IMR-90 (cell line): ENCODE results near the gene KDM2A. TPM values are rescaled to one million over a fixed set of nuclear protein-coding genes. Genes with fewer than 3 reads are reported as not detected.

Experiments
- ATAC-seq: fragments of 200-7000 bp; cut with Tn5 transposase; 2 replicates; pipeline ENCODE4 v1.9.1; 2020; ENCODE audit warnings: low read depth, mild to moderate bottlenecking, moderate library complexity
- BruUV-seq: library from RNA; stranded (reverse); fragments of 400-500 nt; replicated peaks from 2 replicates; lab custom pipeline; 2021; lab: Mats Ljungman, UMichigan
- CTCF ChIA-PET: fragments of 300-600 bp; formaldehyde crosslinking; extraction: SDS; loops from one replicate; lab custom pipeline; 2021; ENCODE audit warnings: antibody characterized with exemption; lab: Yijun Ruan, JAX
- POLR2A ChIA-PET: fragments of 300-600 bp; sonication (Branson Sonifier 250); formaldehyde crosslinking; loops from one replicate; lab custom pipeline; 2022; ENCODE audit warnings: antibody characterized with exemption; ENCODE audit not compliant: unreplicated experiment; lab: Charles Lee
- DNase-seq: peaks from one replicate; pipeline ENCODE4 v3.0.0; 2013
- H2AFZ ChIP-seq: replicated peaks from 2 replicates; pipeline ENCODE3; 2013; ENCODE audit warnings: low read length, mild to moderate bottlenecking; ENCODE audit not compliant: poor library complexity
- H2AK5ac ChIP-seq: 2 replicates; pipeline ENCODE4 v1.6.1; 2013; ENCODE audit warnings: low read depth, low read length, inconsistent platforms
- H2AK9ac ChIP-seq: replicated peaks from 2 replicates; pipeline ENCODE3; 2013; ENCODE audit warnings: mild to moderate bottlenecking, low read depth, low read length, moderate library complexity; ENCODE audit not compliant: poor library complexity
- H2BK120ac ChIP-seq: 2 replicates; pipeline ENCODE4 v1.6.1; 2013; ENCODE audit warnings: low read depth, low read length, inconsistent platforms
- H2BK15ac ChIP-seq: 3 replicates; pipeline ENCODE4 v1.6.1; 2013; ENCODE audit warnings: low read depth, low read length, inconsistent platforms
- H2BK20ac ChIP-seq: 2 replicates; pipeline ENCODE4 v1.6.1; 2013; ENCODE audit warnings: low read depth, mild to moderate bottlenecking, inconsistent platforms, low read length, moderate library complexity
- H2BK5ac ChIP-seq: 2 replicates; pipeline ENCODE4 v1.6.1; 2013; ENCODE audit warnings: mild to moderate bottlenecking, low read depth, low read length, inconsistent platforms; ENCODE audit not compliant: poor library complexity, severe bottlenecking
- H3K14ac ChIP-seq: replicated peaks from 2 replicates; pipeline ENCODE4 v1.6.1; 2013; ENCODE audit warnings: low read depth, low read length, inconsistent platforms
- H3K18ac ChIP-seq: 2 replicates; pipeline ENCODE4 v1.6.1; 2013; ENCODE audit warnings: low read depth, low read length, control low read depth
- H3K23ac ChIP-seq: 2 replicates; pipeline ENCODE4 v1.6.1; 2013; ENCODE audit warnings: low read depth, low read length, inconsistent platforms
- H3K27ac ChIP-seq: 2 replicates; pipeline ENCODE4 v1.5.1; 2013; ENCODE audit warnings: mild to moderate bottlenecking, control low read depth, low read length; ENCODE audit not compliant: insufficient read depth
- H3K27me3 ChIP-seq: 2 replicates; pipeline ENCODE4 v1.6.1; 2013; ENCODE audit warnings: low read length; ENCODE audit not compliant: control insufficient read depth, insufficient read depth
- H3K36me3 ChIP-seq: 2 replicates; pipeline ENCODE4 v1.6.1; 2013; ENCODE audit warnings: low read length, mixed read lengths; ENCODE audit not compliant: control insufficient read depth, insufficient read depth
- H3K4ac ChIP-seq: 2 replicates; pipeline ENCODE4 v1.6.1; 2013; ENCODE audit warnings: low read depth, low read length, inconsistent platforms
- H3K4me1 ChIP-seq: 2 replicates; pipeline ENCODE4 v1.6.1; 2013; ENCODE audit warnings: low read length, mixed read lengths; ENCODE audit not compliant: control insufficient read depth, insufficient read depth
- H3K4me2 ChIP-seq: 2 replicates; pipeline ENCODE4 v1.6.1; 2013; ENCODE audit warnings: low read depth, mild to moderate bottlenecking, control low read depth, low read length, moderate library complexity
- H3K4me3 ChIP-seq: 2 replicates; pipeline ENCODE4 v1.5.1; 2013; ENCODE audit warnings: low read depth, mild to moderate bottlenecking, control low read depth, low read length, moderate library complexity; ENCODE audit not compliant: insufficient read depth
- H3K56ac ChIP-seq: 2 replicates; pipeline ENCODE4 v1.6.1; 2013; ENCODE audit warnings: low read length, inconsistent platforms; ENCODE audit not compliant: insufficient read depth; ENCODE audit errors: extremely low read depth
- H3K79me1 ChIP-seq, 2 experiments: 2 replicates each; pipeline ENCODE4 v1.6.1; 2013; ENCODE audit warnings: low read length in 2 of 2, inconsistent platforms in 1 of 2, low read depth in 1 of 2
- H3K9ac ChIP-seq: 2 replicates; pipeline ENCODE4 v1.6.1; 2013; ENCODE audit warnings: low read depth, low read length, control low read depth
- H3K9me1 ChIP-seq: 2 replicates; pipeline ENCODE4 v1.6.1; 2013; ENCODE audit warnings: low read length, inconsistent platforms; ENCODE audit not compliant: insufficient read depth
- H3K9me3 ChIP-seq: 2 replicates; pipeline ENCODE4 v1.6.1; 2013; ENCODE audit warnings: low read length; ENCODE audit not compliant: control insufficient read depth, insufficient read depth
- H4K20me1 ChIP-seq: 2 replicates; pipeline ENCODE4 v1.6.1; 2013; ENCODE audit warnings: low read length, inconsistent platforms; ENCODE audit not compliant: insufficient read depth
- H4K5ac ChIP-seq: 2 replicates; pipeline ENCODE4 v1.6.1; 2013; ENCODE audit warnings: mild to moderate bottlenecking, low read depth, low read length, control low read depth
- H4K8ac ChIP-seq, 2 experiments: 2 replicates each; pipeline ENCODE4 v1.6.1; 2013; ENCODE audit warnings: low read depth in 2 of 2, low read length in 2 of 2, control low read depth in 1 of 2, inconsistent platforms in 1 of 2
- H4K91ac ChIP-seq: 2 replicates; pipeline ENCODE4 v1.6.1; 2013; ENCODE audit warnings: low read depth, low read length, inconsistent platforms; ENCODE audit not compliant: insufficient read depth
- CEBPB ChIP-seq: IDR thresholded peaks from 2 replicates; pipeline ENCODE4 v1.6.1; 2012; ENCODE audit warnings: low read depth, low read length, improper control_type of control experiment
- FOS ChIP-seq: fragments of 150-350 bp; IDR thresholded peaks from 2 replicates; pipeline ENCODE4 v1.6.1; 2016; ENCODE audit warnings: low read depth, low read length
- MAZ ChIP-seq: IDR thresholded peaks from 2 replicates; pipeline ENCODE4 v1.6.1; 2012; ENCODE audit warnings: low read depth, mild to moderate bottlenecking, low read length, improper control_type of control experiment, moderate library complexity, borderline replicate concordance
- WGBS, 2 experiments: methylation state at CpG; one replicate each; pipeline versions ENCODE4 v1.1.5 to v1.1.7; 2013; ENCODE audit warnings: missing lambda C conversion rate in 2 of 2; ENCODE audit not compliant: insufficient read length in 1 of 2; ENCODE audit errors: extremely low coverage in 2 of 2; 5-methylcytosine and 5-hydroxymethylcytosine counted together
- dilution Hi-C: fragments of 300-500 bp; cut with HindIII; formaldehyde crosslinking; loops from one replicate; pipeline ENCODE4 v1.14.3; 2018; ENCODE audit warnings: low sequenced_read_pairs; ENCODE audit not compliant: unreplicated experiment
- in situ Hi-C: fragments of 300-500 bp; cut with MboI; formaldehyde crosslinking; loops from 3 replicates; pipeline ENCODE4 v1.14.3; 2019; ENCODE audit warnings: low sequenced_read_pairs, inconsistent platforms, mixed read lengths
- intact Hi-C: fragments of 100-400 bp; cut with micrococcal nuclease; formaldehyde crosslinking; loops from 2 replicates; pipeline ENCODE4 v1.10.0; 2022
- polyA plus RNA-seq, 3 experiments: library from polyadenylated mRNA; depleted of rRNA; stranded (reverse); fragments of >200 nt; gene quantifications; 2 replicates each; pipeline ENCODE4 v1.2.3, GENCODE V29; 2012; ENCODE audit warnings: low replicate concordance in 1 of 3
- total RNA-seq: library from RNA; depleted of rRNA; stranded (reverse); fragments of >200 nt; gene quantifications from 2 replicates; pipeline ENCODE4 v1.2.3, GENCODE V29; 2012
- TF ChIP-seq, protein P1 (sequence below): fragments of 150-350 bp; IDR thresholded peaks from 2 replicates; pipeline ENCODE4 v1.6.1; 2017; ENCODE audit warnings: mild to moderate bottlenecking, antibody characterized with exemption, low read length, low read depth

Gene KDM2A
- total and polyA plus RNA-seq, 2 of the 4 experiments (the other 2 are of a cell fraction): 26.7 to 42.6 TPM

DNA sequence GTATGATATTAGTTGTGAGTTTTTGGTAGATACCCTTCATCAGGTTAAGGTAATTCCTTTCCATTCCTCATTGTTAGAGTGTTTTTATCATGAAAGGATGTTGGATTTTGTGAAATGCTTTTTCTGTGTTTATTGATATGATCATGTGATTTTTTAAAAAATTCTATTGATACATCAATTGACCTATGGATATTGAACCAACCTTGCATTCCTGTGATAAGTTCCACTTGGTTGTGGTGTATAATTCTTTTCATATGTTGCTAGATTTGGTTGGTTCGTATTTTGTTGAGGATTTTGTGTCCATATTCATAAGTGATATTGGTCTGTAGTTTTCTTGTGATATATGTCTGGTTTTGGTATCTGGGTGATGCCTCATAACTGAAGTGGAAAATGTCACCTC is 176.8 kb downstream of the KDM2A start:
- H3K4me3 ChIP-seq: no peak overlapping the region
- no peak overlapping the region for H2AK5ac ChIP-seq
- H4K20me1 ChIP-seq: peaks cover 15% of the 10 kb centered on the region
- dilution Hi-C loops (no loop called here), in situ Hi-C loops (no loop called here), intact Hi-C loops (no loop called here)
- TF ChIP-seq MAZ: no peak
- TF ChIP-seq, protein P1, sequence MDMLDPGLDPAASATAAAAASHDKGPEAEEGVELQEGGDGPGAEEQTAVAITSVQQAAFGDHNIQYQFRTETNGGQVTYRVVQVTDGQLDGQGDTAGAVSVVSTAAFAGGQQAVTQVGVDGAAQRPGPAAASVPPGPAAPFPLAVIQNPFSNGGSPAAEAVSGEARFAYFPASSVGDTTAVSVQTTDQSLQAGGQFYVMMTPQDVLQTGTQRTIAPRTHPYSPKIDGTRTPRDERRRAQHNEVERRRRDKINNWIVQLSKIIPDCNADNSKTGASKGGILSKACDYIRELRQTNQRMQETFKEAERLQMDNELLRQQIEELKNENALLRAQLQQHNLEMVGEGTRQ: no peak
- no peak for TF ChIP-seq FOS
- TF ChIP-seq CEBPB: no peak
- no peak overlapping the region for H3K56ac ChIP-seq
- no peak overlapping the region for H2AK9ac ChIP-seq
- H3K9ac ChIP-seq: no peak overlapping the region
- DNase-seq: no peak
- no peak overlapping the region for H3K4me2 ChIP-seq
- WGBS, 2 experiments: 100% methylated on average over 1 of the region's 1 CpG; no CpG with 5 or more reads in 1 of the 2 experiments
- ChIA-PET CTCF (no interaction called here), POLR2A (no interaction called here)
- H3K27ac ChIP-seq: no peak overlapping the region
- no peak overlapping the region for H3K23ac ChIP-seq
- no peak overlapping the region for H2BK120ac ChIP-seq
- no peak overlapping the region for H2BK5ac ChIP-seq
- H4K91ac ChIP-seq: no peak overlapping the region
- BruUV-seq: no TSS peak
- H3K9me1 ChIP-seq: peaks cover 10% of the 10 kb centered on the region
- H3K9me3 ChIP-seq: peaks cover 2% of the 10 kb centered on the region; the same call in 1 of the 2 replicates
- no peak overlapping the region for H2BK15ac ChIP-seq
- ATAC-seq: no peak
- H3K79me1 ChIP-seq: peaks cover 14 to 57% of the 10 kb centered on the region in 2 experiments
- H4K8ac ChIP-seq: no peak overlapping the region
- H3K4ac ChIP-seq: no peak overlapping the region
- no peaks in the 10 kb centered on the region for H3K27me3 ChIP-seq
- peaks cover 46% of the 10 kb centered on the region for H3K36me3 ChIP-seq
- no peak overlapping the region for H2AFZ ChIP-seq
- H3K4me1 ChIP-seq: peaks cover 6% of the 10 kb centered on the region
- no peak overlapping the region for H2BK20ac ChIP-seq
- no peak overlapping the region for H4K5ac ChIP-seq
- no peak overlapping the region for H3K18ac ChIP-seq
- H3K14ac ChIP-seq: no peak overlapping the region
